Parathyroid adenoma (tissue), 2 donors: ENCODE data around the gene PKP4.

ENCODE experiments used
- H2AFZ ChIP-seq: fragments of 300-600 bp; sonication (generic); one replicate; pipeline ENCODE4 v1.7.0; 2017; ENCODE audit warnings: antibody characterized with exemption, mild to moderate bottlenecking
- H3K27ac ChIP-seq: fragments of 300-600 bp; sonication (generic); one replicate; pipeline ENCODE4 v1.7.0; 2017
- H3K27me3 ChIP-seq: fragments of 300-600 bp; sonication (generic); one replicate; pipeline ENCODE4 v1.7.0; 2017; ENCODE audit warnings: low read length; ENCODE audit not compliant: control insufficient read depth, insufficient read depth
- H3K36me3 ChIP-seq: fragments of 300-600 bp; sonication (generic); one replicate; pipeline ENCODE4 v1.7.0; 2017; ENCODE audit warnings: low read length; ENCODE audit not compliant: control insufficient read depth, insufficient read depth
- H3K4me1 ChIP-seq: fragments of 300-600 bp; sonication (generic); one replicate; pipeline ENCODE4 v1.7.0; 2017; ENCODE audit warnings: control low read depth
- H3K4me2 ChIP-seq: fragments of 300-600 bp; sonication (generic); one replicate; pipeline ENCODE4 v1.7.0; 2017; ENCODE audit warnings: low read length
- H3K4me3 ChIP-seq: fragments of 300-600 bp; sonication (generic); one replicate; pipeline ENCODE4 v1.7.0; 2017; ENCODE audit warnings: low read depth, low read length
- H3K79me2 ChIP-seq: fragments of 300-600 bp; sonication (generic); one replicate; pipeline ENCODE4 v1.7.0; 2017; ENCODE audit warnings: control low read depth
- H3K9ac ChIP-seq: fragments of 300-600 bp; sonication (generic); one replicate; pipeline ENCODE4 v1.7.0; 2017; ENCODE audit warnings: mild to moderate bottlenecking
- H3K9me3 ChIP-seq: fragments of 300-600 bp; sonication (generic); one replicate; pipeline ENCODE4 v1.7.0; 2017; ENCODE audit warnings: low read length; ENCODE audit not compliant: control insufficient read depth
- CTCF ChIP-seq: fragments of 300-600 bp; sonication (generic); IDR thresholded peaks from one replicate; pipeline ENCODE4 v1.7.0; 2017; ENCODE audit warnings: antibody characterized with exemption, mild to moderate bottlenecking
- donor health status: primary hyperparathyroidism.

PKP4 gene

DNA sequence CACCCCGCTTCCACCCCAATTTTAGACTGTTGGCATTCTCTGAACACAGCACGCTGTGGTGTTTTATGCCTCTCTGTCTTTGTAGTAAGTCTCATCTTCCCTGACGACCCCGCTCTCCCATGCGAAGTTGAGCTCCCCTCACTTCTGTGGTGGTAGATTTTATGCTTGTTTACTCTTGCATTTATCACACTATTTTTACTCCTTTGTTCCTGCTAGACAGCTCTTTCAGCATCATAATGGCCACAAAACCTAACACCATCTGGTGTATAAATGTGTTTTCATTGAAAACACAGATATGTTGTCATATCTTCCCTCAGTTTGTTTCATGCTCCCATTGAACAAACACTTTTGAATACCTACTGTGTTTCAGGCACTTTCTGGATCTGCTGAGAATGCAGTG, 57.1 kb downstream of the PKP4 start:
- Histone ChIP-seq H3K9me3 (no peaks in the 10 kb centered on the region), H3K9ac (no peak overlapping the region), H2AFZ (no peak overlapping the region), H3K4me3 (no peak overlapping the region), H3K27me3 (no peaks in the 10 kb centered on the region), H3K27ac (no peak overlapping the region), H3K4me1 (peaks cover 6% of the 10 kb centered on the region), H3K79me2 (peaks cover 7% of the 10 kb centered on the region), H3K4me2 (no peak overlapping the region), H3K36me3 (no peaks in the 10 kb centered on the region)
- no peak for TF ChIP-seq CTCF

- Histone ChIP-seq H3K4me2 (no peak overlapping the region), H3K27me3 (no peaks in the 10 kb centered on the region), H2AFZ (no peak overlapping the region), H3K4me1 (peaks cover 6% of the 10 kb centered on the region), H3K27ac (no peak overlapping the region), H3K36me3 (no peaks in the 10 kb centered on the region), H3K9me3 (no peaks in the 10 kb centered on the region), H3K4me3 (no peak overlapping the region), H3K9ac (no peak overlapping the region), H3K79me2 (peaks cover 14% of the 10 kb centered on the region)
- TF ChIP-seq CTCF, result no peak
These were observed 61.3 kb downstream of the PKP4 start for GRCh38 chr2:158518084-158518483.

GRCh38 chr2:158519481-158519880, 62.7 kb downstream of the PKP4 start:
- no peak for TF ChIP-seq CTCF
- no peaks in the 10 kb centered on the region for H3K9me3 ChIP-seq
- H2AFZ ChIP-seq, result no peak overlapping the region
- H3K9ac ChIP-seq, result no peak overlapping the region
- no peak overlapping the region for H3K4me3 ChIP-seq
- H3K4me2 ChIP-seq, result no peak overlapping the region
- no peaks in the 10 kb centered on the region for H3K27me3 ChIP-seq
- peaks cover 6% of the 10 kb centered on the region for H3K4me1 ChIP-seq
- H3K36me3 ChIP-seq, result no peaks in the 10 kb centered on the region
- no peak overlapping the region for H3K27ac ChIP-seq
- H3K79me2 ChIP-seq, result peaks cover 14% of the 10 kb centered on the region

- Histone ChIP-seq H3K36me3 (no peaks in the 10 kb centered on the region), H3K9me3 (no peaks in the 10 kb centered on the region), H3K27me3 (no peaks in the 10 kb centered on the region), H3K4me1 (no peaks in the 10 kb centered on the region), H3K4me3 (no peak overlapping the region), H3K79me2 (peaks cover 2% of the 10 kb centered on the region), H3K9ac (no peak overlapping the region), H3K27ac (no peak overlapping the region), H2AFZ (no peak overlapping the region), H3K4me2 (no peak overlapping the region)
- TF ChIP-seq CTCF, result no peak
These were observed 72.9 kb downstream of the PKP4 start for GRCh38 chr2:158529379-158530259.

DNA sequence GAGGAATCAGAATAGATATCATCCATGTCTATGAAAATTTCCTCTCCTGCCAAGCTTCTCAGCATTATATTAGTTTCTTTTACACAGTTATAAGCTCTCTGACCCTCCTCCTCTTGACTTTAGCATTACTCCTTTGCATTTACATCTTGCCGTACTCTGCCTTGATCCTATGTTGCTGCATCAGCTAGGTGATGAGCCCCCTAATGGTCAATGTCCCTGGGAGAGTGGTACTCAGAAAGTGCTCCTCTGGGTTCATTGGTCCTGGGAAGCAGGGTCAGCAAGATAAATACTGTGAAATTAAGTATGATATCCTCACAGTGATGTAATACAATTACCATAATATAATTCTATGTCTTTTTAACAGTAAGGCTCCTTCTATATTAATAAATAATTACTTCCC, 74.1 kb downstream of the PKP4 start:
- no peaks in the 10 kb centered on the region for H3K9me3 ChIP-seq
- H3K4me2 ChIP-seq, result no peak overlapping the region
- H2AFZ ChIP-seq, result no peak overlapping the region
- H3K27me3 ChIP-seq, result no peaks in the 10 kb centered on the region
- H3K79me2 ChIP-seq, result peaks cover 2% of the 10 kb centered on the region
- H3K4me3 ChIP-seq, result no peak overlapping the region
- TF ChIP-seq CTCF, result no peak
- H3K9ac ChIP-seq, result no peak overlapping the region
- H3K27ac ChIP-seq, result no peak overlapping the region
- no peaks in the 10 kb centered on the region for H3K36me3 ChIP-seq
- no peaks in the 10 kb centered on the region for H3K4me1 ChIP-seq
